ENCODE results near the gene ZC3H6. TPM values are rescaled to one million over a fixed set of nuclear protein-coding genes. Genes with fewer than 3 reads are reported as not detected.

The ZC3H6 gene
- total and polyA plus RNA-seq, 2 of the 13 experiments (the other 11 are each of a cell fraction or from before 2014, with no cell fraction given): 0.71 to 0.93 TPM

DNA sequence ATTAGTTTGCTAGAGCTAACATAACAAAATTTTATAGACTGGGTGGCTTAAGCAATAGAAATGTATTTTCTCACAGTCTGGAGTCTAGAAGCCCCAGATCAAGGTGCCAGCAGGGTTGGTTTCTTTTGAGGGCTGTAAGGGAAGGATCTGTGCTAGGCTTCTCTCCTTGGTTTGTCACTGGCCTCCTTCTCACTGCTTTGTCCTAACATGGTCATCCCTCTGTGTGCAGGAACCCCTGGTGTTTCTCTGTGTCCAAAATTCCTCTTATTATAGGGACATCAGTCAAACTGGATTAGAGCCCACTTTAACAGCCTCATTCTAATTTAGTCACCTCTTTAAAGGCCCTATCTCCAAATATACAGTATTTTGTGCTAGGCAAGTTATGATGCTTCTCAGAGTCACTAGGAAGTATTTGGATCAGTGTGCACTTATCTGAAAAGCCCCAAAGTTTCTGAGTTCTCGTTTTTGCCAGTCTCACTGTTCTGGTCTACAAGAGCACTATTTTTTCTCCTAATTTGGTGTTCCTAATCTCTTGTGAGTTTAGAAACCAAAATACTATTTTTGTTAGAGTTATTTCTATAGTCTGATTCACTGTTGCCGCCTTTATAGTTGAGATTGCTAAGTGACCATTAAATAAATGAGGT lies 29.0 kb downstream of the ZC3H6 start:
- Histone ChIP-seq H3K9me3 (ENCODE audit: low read length) (no peaks in the 10 kb centered on the region), H3K9ac (ENCODE audit: insufficient read depth, low read depth, low read length) (no peak overlapping the region), H3K79me2 (ENCODE audit: insufficient read depth, low read length) (no peaks in the 10 kb centered on the region), H3K4me2 (ENCODE audit: low read depth, low read length) (no peak overlapping the region), H4K20me1 (ENCODE audit: insufficient read depth, low read length) (no peaks in the 10 kb centered on the region), H3K27ac (ENCODE audit: extremely low read length, insufficient read depth, low read length) (no peak overlapping the region), H3K27me3 (ENCODE audit: control insufficient read depth in 1 of 2, insufficient read depth in 2 of 2, low read length in 2 of 2) (no peaks in the 10 kb centered on the region), H2AFZ (ENCODE audit: low read length) (no peak overlapping the region), H3K4me1 (ENCODE audit: insufficient read depth, low read length) (0 out of 2 replicates have a peak, but pooled peaks cover 6% of the 10 kb centered on the region), H3K36me3 (replicated peaks in 1 of 2; ENCODE audit: control insufficient read depth in 1 of 2, insufficient read depth in 2 of 2, low read length in 2 of 2) (no peaks in the 10 kb centered on the region), H3K4me3 (replicated peaks in 1 of 3; ENCODE audit: insufficient read depth in 1 of 3, low read depth in 2 of 3, low read length in 3 of 3) (no peak overlapping the region)
- intact Hi-C loops (cut with micrococcal nuclease; ENCODE audit: unreplicated experiment): no loop called here
- ATAC-seq: no peak
- in situ Hi-C loops (cut with HindIII; ENCODE audit: extremely low pct_ligation_motif_present, low pct_unique_long_range_greater_than_20kb): no loop called here
- TF ChIP-seq NR2F2 (IDR thresholded peaks at IDR 0.05; ENCODE audit: borderline replicate concordance, low read depth) (no peak), SCMH1 (CRISPR knock-in tag; IDR thresholded peaks at IDR 0.05; ENCODE audit: borderline replicate concordance) (no peak), TCF7 (IDR thresholded peaks at IDR 0.05; ENCODE audit: low read depth) (no peak), HOXD1 (CRISPR knock-in tag; IDR thresholded peaks at IDR 0.05) (no peak), ZNF678 (CRISPR knock-in tag; IDR thresholded peaks at IDR 0.05) (no peak), ZNF772 (CRISPR knock-in tag; IDR thresholded peaks at IDR 0.05) (no peak), ZNF337 (CRISPR knock-in tag; IDR thresholded peaks at IDR 0.05; ENCODE audit: borderline replicate concordance, low read depth) (no peak), ZNF350 (CRISPR knock-in tag; IDR thresholded peaks at IDR 0.05; ENCODE audit: borderline replicate concordance, low read depth) (no peak), GZF1 (CRISPR knock-in tag; IDR thresholded peaks at IDR 0.05) (no peak)
- TF ChIP-seq, protein P1, sequence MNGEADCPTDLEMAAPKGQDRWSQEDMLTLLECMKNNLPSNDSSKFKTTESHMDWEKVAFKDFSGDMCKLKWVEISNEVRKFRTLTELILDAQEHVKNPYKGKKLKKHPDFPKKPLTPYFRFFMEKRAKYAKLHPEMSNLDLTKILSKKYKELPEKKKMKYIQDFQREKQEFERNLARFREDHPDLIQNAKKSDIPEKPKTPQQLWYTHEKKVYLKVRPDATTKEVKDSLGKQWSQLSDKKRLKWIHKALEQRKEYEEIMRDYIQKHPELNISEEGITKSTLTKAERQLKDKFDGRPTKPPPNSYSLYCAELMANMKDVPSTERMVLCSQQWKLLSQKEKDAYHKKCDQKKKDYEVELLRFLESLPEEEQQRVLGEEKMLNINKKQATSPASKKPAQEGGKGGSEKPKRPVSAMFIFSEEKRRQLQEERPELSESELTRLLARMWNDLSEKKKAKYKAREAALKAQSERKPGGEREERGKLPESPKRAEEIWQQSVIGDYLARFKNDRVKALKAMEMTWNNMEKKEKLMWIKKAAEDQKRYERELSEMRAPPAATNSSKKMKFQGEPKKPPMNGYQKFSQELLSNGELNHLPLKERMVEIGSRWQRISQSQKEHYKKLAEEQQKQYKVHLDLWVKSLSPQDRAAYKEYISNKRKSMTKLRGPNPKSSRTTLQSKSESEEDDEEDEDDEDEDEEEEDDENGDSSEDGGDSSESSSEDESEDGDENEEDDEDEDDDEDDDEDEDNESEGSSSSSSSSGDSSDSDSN (CRISPR knock-in tag; IDR thresholded peaks at IDR 0.05): no peak
- TF ChIP-seq, protein P2, sequence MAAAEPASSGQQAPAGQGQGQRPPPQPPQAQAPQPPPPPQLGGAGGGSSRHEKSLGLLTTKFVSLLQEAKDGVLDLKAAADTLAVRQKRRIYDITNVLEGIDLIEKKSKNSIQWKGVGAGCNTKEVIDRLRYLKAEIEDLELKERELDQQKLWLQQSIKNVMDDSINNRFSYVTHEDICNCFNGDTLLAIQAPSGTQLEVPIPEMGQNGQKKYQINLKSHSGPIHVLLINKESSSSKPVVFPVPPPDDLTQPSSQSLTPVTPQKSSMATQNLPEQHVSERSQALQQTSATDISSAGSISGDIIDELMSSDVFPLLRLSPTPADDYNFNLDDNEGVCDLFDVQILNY (CRISPR knock-in tag; conservative IDR thresholded peaks at IDR 0.05): no peak
- TF ChIP-seq, protein P3, sequence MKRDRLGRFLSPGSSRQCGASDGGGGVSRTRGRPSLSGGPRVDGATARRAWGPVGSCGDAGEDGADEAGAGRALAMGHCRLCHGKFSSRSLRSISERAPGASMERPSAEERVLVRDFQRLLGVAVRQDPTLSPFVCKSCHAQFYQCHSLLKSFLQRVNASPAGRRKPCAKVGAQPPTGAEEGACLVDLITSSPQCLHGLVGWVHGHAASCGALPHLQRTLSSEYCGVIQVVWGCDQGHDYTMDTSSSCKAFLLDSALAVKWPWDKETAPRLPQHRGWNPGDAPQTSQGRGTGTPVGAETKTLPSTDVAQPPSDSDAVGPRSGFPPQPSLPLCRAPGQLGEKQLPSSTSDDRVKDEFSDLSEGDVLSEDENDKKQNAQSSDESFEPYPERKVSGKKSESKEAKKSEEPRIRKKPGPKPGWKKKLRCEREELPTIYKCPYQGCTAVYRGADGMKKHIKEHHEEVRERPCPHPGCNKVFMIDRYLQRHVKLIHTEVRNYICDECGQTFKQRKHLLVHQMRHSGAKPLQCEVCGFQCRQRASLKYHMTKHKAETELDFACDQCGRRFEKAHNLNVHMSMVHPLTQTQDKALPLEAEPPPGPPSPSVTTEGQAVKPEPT (CRISPR knock-in tag; IDR thresholded peaks at IDR 0.05; ENCODE audit: low read depth): no peak
- CTCF ChIA-PET (ENCODE audit: low intra/inter-chr PET ratio, low total read pairs): no interaction called here
- no peak for DNase-seq (ENCODE audit: low spot score)
- POLR2A ChIA-PET: no interaction called here
- no TSS peak for BruUV-seq (replicated peaks)
- 83% methylated on average over 2 of the region's 2 CpGs for WGBS (ENCODE audit: low lambda C conversion rate)
- FAIRE-seq: no peak
